ENCODE results near the gene SEC23IP.
"Not testable (repeated sequence)": the region's sequence is repeated elsewhere in the genome, so short reads cannot be mapped to it uniquely, and the experiment has no call there.

The SEC23IP gene

DNA sequence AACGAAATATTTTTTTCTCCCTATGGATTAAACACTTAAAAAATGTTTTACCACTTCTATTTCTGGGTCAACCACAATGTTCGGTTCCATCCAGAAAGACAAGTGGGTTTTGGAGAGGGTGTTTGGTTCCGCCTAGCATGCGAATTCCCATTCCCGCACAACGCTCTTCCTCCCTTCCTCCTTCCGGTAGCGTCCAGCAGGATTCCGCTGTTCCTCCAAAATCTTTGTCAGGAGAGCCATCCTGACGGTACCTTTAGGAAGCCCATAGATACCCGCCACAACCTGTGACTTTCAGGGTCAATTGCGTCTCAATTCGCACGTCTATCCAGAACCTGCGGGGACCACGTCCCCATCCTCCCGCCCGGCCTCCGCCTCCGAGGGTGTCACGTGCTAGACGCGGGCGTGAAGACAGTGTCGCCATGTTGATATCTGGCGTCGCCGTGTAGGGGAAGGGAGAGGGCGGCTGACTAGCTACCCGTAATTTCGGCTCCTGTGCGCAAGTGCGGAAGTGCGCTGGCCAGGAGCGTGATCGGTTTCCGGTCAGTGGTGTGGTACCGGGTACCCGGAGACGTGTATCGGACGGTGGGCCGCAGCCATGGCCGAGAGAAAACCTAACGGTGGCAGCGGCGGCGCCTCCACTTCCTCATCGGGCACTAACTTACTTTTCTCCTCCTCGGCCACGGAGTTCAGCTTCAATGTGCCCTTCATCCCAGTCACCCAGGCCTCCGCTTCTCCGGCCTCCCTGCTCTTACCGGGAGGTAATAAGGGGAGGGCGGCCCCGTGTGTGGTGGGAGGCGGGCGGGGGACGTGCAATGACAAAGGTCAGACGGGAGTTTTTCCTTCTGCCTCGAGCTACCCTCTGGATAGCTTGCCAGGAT is at the start of gene SEC23IP:
TSS of gene SEC23IP (plus strand) at position 543 of the 878 bp plus-strand sequence. CDS start at position 596, 53 bp downstream.
- DNase-seq (ENCODE audit: low read depth, low spot score): peak; percentile 85

DNA sequence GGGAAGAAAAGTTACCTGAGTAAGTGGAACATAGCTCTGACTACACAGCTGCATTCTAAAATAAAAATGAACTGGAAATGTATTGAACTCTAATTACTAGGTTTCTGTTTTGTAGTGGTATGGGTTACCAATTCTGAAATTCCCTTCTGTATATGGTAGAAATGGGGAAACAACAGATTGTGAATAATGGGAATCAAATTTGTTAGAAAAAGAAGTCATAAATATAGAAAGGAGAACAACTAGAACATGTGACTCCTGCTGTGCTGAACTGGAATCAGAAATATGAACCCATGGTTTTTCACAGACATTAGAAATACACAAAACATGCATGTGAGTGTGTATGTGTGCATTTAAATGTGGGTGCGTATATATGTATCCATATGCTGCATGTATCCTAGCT is 46.9 kb upstream of the SEC23IP start:
- no peak for DNase-seq (ENCODE audit: low read depth, low spot score)

DNA sequence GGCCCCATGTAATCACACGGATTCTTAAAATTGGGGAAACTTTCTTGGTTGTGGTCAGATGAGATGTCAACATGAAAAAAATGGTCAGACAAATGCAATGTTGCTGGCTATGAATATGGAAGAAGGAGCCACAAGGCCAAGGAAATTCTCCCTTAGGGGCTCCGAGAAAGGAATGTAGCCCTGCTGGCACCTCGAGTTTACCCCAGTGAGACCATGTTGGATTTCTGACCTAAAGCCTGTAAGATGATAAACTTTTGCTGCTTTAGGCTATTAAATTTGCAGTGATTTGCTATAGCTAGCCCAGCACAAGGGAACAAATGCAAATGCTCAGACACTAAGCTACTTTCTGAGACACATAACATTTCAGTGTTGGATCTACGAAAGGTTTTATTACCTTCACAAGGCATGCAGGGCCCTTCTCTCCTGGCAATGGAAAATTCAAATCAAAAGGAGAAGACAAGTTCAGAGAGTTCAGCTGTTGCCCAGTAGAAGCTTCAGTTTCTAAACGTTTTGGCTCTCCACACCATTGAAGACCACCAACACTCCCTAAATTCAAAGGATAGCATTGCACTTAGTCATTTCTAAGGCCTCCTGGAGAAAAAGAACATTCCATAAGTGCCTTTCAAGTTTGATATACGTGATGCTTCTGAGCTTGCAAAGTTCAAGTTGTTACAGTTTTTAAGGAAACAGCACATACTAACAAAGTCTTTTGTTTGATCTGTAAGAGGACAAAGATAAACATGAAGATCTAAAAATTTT is 43.3 kb upstream of the SEC23IP start:
- DNase-seq (ENCODE audit: low read depth, low spot score): no peak

DNA sequence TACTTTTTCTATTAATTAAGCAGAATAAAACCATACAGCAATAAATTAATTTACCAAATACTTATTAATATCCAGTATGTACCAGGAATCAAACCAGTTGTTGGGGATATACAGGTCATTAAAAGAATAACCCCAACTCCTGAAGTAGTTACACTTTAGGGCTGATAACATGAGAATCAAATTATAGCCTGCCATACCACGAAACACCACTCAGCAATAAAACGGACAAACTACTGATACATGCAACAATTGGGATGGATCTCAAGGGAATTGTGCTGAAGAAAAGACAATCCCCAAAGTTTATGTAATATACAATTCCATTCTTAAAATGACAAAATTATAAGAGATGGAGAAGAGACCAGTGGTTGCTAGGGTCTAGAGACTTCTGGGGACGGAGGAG is 42.6 kb upstream of the SEC23IP start:
- DNase-seq (ENCODE audit: low read depth, low spot score): no peak

DNA sequence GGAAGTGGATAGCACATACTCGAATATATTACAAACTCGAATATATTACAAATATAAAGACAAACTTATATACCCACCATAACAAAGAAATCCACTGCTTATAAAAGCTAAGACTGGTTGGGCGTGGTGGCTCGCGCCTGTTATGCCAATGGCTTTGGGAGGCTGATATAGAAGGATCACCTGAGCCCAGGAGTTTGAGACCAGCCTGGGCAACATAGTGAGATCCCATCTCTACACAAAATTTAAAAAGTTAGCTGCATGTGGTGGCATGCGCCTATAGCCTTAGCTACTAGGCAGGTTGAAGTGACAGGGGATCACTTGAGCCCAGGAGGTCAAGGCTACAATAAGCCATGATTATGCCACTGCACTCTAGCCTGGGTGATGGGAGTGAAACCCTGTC is 40.3 kb upstream of the SEC23IP start:
- no peak for DNase-seq (ENCODE audit: low read depth, low spot score)

DNA sequence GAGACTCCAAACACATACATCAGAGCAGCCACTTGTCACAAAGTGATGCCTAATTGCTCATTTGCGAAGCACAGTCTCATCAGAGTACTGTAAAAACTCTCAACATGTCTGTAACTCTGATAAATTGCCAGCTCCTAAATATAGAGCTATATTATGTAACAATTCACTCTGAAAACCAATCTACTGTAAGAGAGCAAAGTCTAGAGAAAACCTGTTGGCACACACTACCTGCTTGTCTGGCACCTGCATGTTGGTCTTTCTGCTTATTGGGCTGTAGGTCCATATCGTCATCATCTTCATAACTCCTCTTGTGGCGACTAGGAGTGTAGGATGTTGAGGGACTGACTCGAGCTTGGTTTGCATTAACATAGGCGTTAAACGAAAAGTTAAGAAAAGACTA is 39.7 kb upstream of the SEC23IP start:
- no peak for DNase-seq (ENCODE audit: low read depth, low spot score)

DNA sequence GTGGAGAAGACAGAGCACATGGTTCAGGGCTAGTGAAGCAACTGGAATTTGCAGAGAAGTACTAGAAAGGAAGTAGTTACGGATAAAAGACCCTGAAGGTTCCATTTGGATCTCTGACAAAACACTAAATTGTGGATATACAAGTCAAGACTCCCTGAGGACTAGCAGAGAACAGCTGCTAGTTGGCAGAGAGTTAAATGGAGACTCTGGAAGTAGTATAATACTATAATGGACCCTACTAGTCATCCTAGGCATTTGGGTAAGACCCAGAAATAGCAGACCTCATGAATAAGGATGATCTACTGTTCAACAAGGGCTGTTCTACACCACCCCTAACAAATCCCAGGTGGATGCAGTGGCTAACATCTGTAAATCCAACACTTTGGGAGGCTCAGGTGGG is 39.0 kb upstream of the SEC23IP start:
- DNase-seq (ENCODE audit: low read depth, low spot score): no peak

DNA sequence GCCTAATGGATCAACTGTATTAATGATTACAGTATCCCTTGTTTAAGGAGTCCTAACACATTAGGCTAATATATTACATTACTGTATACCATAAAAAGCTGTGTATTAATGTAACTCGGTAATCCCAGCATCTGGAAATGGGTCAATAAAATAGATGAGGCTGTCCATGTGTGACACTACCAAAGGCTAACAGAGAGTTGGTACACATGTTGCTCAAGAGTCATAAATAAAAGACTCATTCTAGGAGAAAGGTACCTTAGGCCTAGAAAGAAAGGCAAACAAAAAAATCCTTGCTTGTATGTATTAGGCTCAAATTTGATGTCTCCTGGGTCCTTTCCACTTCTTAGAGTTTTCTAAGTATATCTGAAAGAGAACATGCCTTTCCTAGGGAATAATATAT is 34.5 kb upstream of the SEC23IP start:
- DNase-seq (ENCODE audit: low read depth, low spot score): no peak

DNA sequence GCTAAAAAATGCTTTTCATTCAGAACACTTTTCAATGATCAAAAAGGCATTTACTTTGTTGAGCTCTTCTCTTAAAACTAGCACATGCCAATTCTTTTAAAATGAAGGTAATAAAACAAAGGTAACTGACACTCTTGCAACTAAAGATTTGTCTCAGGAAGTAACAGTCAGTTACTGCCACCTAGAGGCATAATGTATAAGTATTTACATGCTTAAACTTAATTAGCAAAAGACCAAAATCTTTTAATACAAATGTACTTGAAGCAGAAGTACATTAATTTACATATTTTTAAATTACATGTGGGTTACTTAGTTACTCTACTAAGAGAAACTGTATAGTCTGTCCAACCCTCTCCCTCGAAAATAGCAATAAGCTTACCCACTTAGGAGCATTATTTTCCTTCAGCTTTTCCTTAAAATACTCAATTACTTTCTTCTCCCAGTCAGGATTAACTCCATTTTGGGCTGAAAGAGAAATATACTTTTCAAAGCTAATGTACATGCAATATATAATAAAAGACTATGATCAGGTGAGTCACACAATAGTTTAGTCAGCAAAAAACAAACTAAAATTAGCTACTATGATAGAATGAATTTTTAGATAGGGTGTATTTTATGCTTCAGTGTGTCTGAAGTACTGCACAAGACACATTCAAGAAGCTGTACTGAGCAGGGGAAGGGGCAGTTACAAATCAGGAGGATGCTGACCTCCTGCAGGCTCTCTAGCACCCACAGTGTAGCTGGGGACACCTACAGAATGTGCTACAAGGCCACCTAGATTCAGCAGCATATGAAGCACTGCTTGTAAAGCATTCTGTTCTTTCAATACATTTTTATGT is 32.9 kb upstream of the SEC23IP start:
- no peak for DNase-seq (ENCODE audit: low read depth, low spot score)

DNA sequence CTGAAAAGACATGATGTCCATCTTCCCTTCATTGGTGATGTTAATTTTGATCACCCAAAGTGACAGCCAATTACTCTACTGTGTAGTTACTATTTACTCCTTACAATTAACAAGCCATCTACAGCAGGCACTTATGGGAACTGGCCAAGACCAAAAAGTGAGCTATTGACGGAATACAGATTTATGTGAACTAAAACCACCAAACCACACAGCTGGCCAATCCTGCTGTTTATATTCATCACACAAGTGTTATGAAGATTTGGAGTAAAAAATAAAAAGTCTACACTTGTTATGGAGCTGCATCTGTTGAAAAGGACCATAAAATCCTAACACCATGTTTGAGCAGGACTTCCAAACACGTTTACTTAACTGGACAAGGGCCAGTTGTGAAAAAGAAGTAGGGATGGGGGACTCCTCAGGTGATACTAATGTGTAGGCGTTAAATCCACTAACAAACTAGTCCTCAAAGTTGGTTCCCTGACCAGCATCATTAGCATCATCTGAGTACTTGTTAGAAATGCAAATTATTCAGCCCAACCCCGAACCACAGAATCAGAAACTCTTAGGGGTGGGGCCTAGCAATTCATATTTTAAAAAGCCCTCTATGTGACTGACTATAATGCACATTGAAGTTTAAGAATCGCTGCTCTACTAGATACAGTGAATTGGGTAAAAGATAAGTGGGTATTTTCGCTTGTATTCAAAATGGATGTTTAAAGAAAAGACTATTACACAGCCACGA is 31.5 kb upstream of the SEC23IP start:
- DNase-seq (ENCODE audit: low read depth, low spot score): no peak

DNA sequence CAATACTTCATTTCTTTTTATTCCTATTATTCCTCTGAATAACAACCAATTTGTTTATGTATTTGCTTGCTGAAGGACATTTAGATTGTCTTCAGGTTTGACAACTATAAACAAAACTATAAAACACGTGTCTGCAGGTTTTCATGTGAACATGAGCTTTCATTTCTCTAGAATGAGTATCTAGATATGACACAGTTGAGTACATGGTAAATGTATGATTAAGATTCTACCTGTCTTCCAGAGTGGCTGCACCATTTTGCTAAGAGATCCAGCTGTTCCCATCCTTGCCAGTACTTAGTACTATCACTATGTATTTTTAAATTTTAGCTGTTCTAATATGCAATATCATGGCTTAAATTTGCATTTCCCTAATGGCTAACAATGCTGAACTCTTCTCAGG is 30.0 kb upstream of the SEC23IP start:
- DNase-seq (ENCODE audit: low read depth, low spot score): no peak

DNA sequence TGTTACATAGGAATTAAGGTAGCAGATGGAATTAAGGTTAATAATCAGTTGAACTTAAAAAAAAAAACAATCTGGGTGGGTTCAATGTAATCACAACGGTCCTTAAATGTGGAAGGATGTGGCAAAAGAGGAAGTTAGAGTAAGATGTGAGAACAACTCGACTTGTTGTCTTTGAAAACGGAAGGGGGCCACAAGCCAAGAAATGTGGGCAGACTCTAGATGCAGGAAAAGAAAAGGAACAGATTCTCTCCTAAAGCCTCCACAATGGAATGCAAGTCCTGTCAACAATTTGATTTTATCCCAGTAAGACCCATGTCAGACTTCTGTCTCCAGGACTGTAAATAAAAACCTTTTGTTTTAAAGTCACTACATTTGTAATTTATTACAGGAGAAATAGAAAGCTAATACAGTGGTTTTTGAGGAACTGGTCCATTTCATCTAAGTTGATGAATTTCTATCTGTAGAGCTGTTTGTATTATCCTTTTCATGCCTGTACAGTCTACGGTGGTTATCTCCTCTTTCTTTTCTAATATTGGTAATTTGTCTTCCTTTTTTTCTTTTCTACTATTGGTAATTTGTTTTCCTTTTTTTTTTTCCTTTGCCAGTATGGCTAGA is 28.5 kb upstream of the SEC23IP start:
- no peak for DNase-seq (ENCODE audit: low read depth, low spot score)

DNA sequence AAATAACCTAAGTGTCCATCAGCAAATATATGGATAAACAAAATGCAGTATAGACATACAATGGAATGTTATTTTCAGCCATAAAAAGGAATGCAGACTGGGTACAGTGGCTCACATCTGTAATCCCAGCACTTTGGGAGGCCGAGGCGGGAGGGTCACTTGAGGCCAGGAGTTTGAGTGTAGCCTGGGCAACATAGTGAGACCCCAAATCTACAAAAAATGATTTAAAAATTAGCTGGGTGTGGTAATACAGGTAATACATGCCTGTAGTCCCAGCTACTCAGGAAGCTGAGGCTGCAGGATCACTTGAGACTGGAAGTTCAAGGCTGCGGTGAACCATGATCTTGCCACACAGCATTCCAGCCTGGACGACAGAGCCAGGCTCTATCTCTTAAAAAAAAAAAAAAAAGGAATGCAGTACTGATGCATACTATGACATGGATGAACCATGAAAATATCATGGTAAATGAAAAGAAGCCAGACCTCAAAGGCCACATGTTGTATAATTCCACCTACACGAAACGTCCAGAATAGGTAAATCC is 26.8 kb upstream of the SEC23IP start:
- DNase-seq (ENCODE audit: low read depth, low spot score): no peak

DNA sequence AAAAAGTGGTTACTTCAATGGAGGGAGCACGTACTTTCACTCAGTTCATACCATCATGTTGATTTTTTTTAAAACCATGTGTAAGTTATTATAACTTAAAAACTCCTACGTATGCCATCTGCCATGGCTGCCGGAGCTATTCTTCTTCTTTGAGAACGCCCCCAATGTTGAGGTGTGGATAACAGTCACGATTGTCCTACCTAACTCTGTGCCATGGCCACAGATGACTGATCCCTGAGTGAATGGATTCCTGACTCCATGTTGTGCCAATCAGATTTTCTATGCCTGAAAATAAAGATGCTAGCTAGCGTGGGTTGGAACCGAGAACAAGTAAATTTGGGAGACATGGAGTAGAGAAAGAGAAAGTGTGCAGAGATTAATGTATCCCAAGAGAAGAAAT is 25.2 kb upstream of the SEC23IP start:
- DNase-seq (ENCODE audit: low read depth, low spot score): no peak

DNA sequence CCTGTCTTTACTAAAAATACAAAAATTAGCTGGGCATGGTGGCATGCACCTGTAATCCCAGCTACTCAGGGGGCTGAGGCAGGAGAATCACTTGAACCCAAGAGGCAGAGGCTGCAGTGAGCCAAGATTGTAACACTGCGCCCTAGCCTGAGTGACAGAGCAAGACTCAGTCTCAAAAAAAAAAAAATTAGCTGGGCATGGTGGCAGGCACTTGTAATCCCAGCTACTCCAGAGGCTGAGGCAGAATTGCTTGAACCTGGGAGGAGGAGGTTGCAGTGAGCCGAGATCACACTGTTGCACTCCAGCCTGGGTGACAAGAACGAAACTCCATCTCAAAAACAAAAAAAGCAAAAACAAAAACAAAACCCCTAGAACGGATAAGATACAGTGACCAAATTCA is 23.1 kb upstream of the SEC23IP start:
- DNase-seq (ENCODE audit: low read depth, low spot score): not testable (repeated sequence)

DNA sequence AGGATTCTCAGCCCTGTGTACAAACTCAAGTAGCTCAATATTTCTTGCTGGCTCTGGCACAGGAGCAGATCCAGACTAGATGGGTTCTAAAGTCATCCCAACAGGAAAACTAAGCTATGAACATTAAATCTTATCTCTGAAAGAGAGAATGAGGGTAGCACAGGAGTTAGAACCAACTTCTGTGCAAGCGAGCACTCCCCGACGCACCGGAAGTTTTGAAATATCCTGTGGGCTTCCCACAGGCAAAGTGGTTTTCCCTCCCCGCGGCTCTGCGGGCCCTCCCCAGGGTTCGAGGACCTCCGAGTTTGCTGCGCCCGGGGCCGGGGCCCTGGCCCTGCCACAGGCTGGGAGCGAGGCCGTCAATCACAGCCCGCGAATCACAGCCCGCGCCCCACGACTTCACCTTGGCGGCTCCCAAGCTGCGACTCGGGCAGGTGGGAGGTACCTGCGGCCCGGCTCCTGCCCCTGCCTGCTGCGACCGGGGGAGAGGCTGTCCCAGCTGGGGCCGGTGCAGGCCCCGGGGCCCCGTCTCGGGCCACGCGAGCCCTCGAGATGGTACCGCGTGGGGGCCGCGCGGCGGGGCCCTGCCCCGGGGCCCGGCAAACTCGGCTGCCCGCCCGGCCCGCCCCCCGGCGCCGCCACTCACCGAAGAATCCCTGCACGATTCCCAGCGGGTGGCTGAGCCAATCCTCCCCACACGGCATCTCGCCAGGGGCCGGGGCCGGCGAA is 20.5 kb upstream of the SEC23IP start:
- peak; percentile 21 for DNase-seq (ENCODE audit: low read depth, low spot score)

DNA sequence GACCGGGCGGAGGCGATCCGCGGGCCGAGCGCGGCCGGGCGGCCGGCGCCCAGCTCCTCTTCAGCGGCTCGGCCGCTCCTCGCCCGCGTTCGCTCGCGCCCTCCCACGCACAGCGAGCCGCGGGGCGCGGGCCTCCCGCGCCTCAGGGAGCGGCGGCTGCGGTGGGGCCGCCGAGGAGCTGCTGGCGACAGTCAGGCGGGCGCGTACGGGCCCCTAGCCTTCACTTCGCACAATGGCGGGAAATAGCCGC is 20.0 kb upstream of the SEC23IP start, which contains the start of gene MCMBP:
TSS of gene MCMBP (minus strand) at position 234 of the 250 bp plus-strand sequence. CDS start 259 bp downstream, outside the sequence.
- no peak for DNase-seq (ENCODE audit: low read depth, low spot score)

DNA sequence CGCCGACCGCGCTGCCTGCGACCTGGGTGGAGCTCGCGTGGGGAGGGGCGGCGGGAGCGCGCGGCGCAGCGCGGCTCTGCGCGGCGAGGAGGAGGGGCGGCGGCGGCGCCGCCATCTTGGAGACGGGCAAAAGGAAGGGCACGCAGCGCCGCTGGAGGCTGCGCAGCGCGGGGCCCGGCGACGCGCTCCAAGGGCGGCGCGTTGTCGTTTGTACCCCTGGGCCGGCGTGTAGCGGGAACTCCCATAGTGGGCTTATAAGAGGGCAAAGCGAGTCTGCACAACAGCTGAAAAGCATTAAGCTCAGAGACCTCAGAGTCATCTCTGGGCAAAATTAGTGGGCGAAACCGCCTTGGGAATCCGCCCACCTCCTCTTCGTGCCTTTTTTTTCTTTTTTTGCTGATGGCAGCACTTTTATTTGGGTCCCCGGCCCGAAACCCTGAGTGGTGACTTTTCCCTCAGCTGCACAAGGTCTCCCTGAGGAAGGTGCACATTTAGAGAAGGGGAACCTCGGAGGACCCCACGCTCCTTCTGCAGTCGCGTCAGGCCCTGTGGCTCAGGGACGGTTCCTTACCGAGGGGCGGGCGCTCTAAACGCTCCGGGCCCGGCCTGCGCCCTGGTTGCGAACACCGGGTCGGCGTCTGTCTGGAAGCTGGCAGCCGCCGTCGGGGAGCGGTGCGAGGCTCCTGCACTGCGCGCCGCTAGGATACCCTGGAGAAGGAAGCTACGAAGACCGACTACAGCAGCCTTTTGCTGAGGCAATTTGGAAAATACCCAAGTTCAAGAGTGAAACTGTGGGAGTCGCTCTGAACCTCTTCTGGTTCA is 19.5 kb upstream of the SEC23IP start:
- peak; percentile 67 for DNase-seq (ENCODE audit: low read depth, low spot score)

DNA sequence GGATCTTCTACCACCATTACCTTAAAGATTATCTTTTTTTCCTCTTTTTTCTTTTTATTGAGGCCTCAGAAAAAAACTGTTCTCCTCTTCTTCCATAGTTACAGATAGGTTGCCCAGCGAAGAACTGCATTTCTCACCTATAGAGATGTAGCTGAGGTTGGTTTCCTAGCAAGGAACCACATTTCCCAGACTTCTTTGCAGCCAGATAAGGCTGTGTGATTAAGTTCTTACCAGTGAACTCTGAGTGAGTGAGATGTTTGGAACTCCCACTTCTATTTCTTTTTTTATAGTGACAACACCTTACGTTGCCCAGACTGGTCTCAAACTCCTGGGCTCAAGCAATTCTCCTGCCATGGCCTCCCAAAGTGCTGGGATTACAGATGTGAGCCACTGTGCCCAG is 14.0 kb upstream of the SEC23IP start:
- DNase-seq (ENCODE audit: low read depth, low spot score): no peak
